SKM-1 treated with dmso at 0.1 percent for 144 hours (cell line): ENCODE data around the gene NHS.

Experiments used
- DNase-seq: peaks from one replicate; lab custom pipeline; 2025; ENCODE audit not compliant: unreplicated experiment; lab: John Stamatoyannopoulos, UW

NHS gene

DNA sequence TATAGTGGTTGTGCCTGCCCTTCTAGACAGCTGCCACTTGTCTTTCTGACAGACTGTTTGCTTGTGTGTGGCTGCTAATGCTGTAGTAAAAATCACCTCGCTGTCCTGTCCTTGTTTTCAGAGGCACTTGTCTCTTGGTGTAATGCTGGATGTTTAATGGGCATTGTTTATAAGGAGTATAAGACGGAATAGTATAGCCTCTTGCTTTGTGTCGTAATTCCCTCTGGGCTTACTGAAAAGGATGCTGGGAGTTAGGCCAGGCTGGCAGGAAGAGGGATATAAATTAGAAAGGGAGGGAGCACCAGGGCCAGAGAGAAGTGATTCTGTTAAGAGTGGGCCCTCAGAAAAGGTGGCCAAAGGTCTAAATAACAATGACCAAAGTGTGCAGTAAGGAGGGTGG lies 29.0 kb downstream of the NHS start:
- DNase-seq = no peak

DNA sequence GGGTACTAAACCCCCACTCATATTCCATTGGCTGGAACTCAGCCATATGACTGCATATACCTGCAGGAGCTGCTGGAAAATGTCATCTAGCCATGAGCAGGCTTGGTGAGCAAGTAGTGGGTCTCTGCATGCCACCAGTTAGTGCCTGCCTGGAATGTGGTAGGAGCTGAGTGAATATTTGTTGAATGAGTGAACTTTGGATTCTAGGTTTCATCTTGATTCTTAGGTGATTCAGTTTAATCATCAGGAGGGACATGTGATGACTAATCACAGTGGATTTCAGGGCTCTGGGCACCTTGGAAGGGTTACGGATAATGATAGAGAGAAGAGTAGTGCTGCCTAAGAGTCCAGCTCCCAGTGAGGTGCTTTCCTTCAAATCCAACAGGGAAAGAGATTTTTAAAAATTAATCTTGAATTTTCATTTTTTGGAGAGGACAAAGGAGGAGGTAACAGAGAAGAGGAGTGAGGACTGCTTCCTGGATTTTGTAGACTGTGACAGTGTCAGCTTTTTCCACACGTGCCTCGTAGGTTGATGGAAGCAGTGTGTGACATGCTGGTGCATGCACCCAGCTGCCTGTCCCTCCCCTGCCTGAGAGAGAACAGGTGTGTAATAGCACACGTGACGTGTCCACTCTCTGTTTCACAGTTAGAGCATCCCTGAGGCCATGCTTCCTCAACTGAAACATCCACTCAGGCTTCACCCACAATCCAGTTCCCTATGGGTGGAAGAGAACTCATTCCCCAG lies 30.4 kb downstream of the NHS start:
- DNase-seq = no peak

DNA sequence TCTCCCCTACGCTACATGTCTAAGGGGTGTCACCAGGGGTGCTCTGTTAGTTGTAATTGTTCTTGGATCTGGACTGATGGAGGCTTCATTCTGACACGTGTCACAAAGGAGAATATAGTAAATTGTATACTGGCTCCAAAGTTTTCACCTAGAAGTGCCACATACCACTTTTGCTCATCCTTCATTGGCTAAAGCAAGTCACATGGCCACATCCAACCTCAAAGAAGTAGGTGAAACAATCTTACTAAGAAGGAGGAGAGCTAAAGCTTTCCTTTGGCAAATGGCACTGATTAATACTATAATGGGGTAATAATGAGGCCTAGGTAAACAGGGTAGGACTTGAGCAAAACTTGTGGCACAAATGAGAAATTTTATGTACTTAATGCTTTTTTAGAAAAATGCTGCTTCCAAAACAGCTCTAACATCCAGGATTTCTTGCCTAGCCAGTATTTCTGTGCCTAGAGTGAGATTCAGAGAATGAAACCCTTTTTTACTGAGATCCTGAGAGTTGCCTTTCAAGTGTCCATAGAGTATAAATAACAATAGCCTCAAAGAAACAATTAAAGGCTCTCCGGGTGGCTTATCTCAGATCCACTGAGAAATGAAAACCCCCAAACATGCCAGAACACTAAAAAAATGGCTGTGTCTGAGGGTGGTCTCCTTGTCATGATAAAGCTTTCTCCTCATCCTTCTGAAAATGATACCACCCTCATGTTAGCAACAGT lies 34.7 kb downstream of the NHS start:
- DNase-seq = no peak

DNA sequence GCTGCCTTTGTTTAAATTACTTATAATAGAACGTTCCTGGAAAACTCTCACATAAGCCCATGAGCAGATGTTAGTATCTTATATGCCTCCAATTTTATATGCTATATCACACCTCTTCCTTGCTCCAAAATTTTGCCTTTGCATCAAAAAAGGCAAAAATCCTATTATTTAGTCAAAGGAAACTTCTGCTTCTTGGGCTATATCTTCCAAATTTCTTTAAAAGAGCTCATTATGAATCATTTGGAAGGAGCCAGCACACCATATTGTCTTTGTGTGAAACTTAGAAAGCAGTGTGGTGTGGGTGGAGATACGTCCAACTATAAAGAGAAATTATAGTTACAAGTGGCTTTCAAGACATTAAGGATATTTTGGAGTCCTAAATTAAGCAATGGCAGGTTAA lies 35.7 kb downstream of the NHS start:
- DNase-seq = no peak

DNA sequence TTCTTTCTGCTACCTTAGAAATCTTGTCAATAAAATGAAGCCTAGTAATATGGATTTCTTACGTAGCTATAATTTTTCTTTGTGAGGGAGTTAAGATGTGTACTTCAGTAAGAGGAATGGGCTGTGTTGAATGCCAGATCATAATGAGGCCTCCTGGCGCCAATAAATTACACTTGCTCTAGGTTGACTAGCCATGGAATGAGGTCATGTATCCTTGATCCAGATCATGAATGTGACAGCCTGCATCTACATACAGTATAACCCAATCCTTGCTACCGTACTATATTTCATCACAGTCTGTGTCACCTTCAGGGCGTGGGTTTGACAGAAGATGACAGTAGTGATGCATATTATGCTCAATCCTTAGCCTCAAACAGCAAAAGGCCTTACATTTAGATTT lies 36.2 kb downstream of the NHS start:
- DNase-seq = no peak

DNA sequence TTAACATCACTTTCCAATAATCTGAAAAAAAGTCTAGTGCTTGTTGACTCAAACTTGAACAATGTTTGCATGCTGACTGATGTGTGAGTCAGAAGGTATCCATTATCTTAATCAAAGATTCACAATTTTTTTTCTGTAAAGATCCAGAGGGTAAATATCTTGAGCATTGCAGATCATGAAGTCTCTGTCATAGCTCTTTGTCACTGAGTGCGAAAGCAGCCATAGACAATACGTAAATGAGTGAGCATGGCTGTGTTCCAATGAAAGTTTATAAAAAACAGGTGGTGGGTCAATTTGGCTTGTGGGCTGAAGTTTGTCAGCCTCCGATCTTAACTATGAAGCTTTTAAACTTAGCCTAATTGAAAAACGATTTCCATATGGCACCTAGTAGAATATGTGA lies 37.7 kb downstream of the NHS start:
- no peak for DNase-seq

DNA sequence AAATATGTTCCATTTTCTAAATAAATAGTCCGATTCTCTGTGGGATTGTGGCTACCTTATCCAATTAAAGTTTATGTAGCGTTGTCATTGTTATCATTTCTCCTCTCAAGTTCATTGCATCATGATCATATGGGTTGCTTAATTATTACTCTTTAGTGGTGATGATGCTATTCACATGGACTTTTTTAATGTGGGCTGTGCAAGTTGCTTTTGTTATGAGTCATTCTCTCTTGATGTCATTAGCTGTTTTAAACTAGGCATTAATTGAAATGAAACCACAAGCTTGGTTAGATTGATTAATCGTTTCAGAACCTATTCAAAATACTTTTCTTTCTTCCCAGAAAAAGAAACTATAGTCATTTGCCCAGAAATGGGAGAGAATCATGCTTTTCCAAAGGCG lies 38.2 kb downstream of the NHS start:
- DNase-seq = no peak

DNA sequence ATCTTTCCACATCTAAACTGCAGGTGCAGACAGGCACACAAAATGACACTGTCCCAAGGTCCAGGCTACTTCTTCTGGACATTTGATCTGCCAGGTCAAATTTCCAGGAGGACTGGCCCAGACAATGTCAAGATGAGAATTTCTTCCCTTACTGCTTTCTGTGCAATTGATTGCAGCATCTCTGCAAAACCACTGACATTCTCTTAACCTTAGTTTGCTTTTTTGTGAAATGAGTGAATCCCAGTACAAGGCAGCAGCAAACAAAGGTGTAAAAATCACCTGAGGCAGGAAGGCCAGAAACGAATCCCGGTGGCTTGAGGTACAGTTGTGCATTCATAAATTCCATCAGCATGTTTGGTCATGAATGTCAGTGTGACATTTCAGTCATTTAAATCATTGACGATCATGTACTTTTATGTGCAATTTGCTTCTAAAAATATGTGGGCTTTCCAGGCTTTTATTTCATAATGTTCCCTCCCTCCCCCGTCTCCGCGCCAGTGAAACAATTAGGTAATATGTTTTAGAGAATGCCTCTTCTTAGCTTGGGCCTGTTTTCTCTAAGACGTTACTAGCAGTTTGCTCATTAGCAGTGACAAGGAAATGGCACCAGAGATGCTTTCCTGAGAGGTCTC lies 39.1 kb downstream of the NHS start:
- DNase-seq = no peak

DNA sequence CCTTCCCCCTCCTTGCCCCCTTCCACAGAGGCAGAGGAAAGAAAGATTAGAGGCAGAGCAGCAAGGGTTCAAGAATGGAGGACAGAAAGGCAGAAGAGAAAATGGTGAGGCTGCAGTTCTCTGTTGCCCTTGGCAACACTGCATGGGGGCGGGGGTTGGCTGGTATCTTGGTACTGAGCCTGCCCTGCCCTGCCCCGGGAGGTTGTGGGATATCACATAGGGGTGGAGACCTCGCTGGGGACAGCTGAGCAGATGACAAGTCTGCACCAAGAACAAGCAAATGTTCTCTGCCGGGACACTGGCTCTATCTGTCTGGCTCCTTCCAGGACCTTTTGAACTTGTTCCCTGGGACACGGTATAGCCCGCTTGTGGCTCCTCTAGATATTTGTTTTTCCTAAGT lies 39.8 kb downstream of the NHS start:
- DNase-seq = no peak

DNA sequence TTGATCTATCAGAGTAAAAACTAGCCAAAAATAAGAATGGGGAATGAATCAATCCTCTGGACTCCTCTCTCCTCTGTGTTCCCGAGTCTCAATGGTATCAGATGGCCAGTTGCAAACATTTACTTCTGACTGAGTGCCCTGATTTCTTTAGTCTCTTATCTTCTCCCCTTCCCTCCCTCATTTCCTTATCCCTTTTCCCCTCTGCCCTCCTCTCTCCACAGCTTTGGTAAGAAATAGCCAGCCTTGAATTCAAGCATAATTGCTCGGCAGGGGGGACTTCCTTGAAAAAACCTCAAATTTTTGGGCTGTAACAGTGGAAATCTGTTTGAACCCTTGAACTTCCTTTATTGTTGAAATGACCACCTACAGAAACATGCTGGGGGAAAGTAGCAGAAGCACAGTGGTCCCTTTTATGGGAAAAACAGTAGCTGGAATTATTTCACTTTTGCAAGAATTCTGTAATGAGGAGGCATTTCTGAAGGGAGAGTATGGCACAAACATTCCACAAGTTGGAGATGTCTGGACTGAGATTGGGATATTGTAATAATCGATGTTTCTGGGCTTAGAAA lies 40.3 kb downstream of the NHS start:
- DNase-seq = no peak

DNA sequence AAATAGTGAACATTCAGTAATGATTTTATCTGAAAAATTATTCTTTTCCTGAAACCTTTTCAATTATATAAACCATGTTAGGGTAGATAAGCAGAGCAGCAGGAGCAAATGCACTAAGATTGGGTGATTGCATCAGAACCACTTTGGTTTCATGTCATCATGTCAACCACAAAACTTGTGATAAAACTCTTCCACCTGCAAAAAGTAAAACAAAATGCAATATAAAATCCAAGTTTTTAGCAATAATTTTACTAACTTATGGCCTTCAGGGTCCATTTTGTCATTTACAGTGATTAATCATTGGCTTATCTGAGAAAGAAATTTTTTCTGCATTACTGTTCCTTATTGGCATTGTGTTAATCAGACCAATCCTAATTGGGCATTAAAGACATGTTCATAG lies 42.4 kb downstream of the NHS start:
- DNase-seq = no peak

DNA sequence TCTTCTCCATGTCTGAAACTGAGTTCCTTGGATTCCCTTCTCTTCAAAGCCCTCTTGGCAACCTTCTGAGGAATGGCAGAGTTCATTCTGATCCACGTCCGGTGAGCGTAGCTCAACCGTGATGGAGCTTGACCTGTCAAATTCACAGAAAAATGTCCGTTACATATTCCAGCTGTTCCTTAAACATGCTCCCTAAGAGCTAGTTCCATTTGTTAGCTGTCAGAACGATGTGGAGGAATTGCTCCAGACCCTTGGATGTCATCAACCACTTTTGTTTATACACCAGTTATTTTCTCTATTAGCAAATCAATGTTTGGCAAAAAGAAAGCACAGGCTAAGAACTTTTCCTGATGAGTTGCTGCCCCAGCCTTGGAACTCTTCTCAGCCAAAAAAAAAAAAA lies 50.1 kb downstream of the NHS start:
- DNase-seq = no peak

DNA sequence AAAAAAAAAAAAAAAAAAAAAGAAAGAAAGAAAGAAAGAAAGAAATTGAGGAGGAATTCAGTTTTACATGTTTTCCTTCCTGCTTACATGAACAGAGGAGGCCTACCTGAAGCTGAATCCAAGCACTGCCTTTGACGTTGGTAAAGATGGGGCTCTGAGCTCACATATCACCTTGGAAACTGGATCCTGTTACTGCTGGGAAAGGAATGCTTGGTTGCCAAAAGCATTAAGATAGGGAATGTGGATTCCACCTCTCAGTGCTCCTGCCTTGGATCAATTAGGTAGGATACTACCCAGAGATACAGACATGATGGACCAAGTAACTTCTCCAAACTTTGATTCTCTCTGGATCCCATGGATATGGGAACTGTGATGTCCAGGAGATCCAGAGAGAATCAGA lies 50.6 kb downstream of the NHS start:
- no peak for DNase-seq

DNA sequence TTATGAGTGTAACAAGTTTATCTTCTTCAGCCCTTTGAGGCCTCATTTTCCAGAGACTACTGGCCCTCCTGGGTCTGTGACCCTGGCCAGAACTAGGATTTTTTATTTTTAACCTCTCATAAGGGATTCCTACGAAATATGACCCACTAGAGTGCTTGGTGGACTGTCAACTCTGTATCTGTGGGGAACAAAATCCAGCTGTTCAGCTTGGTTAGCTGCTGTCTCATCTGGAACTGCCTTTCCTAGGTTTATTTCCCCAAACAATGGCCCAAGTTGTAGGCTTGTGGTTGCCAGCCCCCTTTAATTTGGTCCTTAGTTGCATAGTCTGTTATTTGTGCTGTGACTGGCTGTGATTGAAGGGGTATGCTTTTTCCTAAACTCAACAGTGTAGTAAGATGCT lies 56.2 kb downstream of the NHS start:
- DNase-seq = no peak

DNA sequence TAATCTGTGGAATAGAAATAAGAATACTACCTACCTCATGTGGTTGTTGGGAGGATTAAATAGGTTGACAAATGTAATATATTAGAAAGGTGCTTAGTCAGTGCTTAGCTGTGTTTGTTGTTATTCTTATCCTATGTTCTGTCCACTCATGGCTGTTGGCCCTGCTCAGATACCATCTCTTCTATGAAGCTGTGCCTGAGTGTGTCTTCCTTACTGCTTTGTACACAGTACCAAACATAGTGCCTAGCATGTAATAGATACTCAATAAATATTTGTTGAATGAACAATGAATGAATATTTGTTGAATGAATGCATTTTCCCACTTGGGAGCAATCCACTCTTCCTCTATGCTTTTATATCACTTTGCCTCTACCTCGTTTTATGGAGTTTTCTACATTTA lies 57.2 kb downstream of the NHS start:
- no peak for DNase-seq

DNA sequence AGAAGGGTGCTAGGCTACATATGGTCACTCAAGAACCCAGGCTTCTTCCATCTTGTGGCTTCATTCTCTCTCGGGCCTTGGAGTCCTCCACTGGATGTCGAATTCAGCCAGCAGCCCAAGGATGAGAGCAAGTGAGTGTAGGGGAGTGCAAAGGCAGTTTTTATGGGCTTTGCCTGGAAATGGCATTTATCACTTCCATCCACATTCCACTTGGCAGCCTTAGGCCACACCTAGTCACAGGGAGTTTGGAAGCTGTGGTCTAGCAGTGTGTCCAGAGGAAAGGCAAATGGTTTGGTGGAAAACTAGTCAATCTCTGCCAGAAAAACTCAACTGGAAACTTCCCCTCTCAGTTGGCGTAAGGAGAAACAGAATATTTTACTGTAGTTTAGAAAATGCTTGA lies 59.0 kb downstream of the NHS start:
- DNase-seq = no peak

DNA sequence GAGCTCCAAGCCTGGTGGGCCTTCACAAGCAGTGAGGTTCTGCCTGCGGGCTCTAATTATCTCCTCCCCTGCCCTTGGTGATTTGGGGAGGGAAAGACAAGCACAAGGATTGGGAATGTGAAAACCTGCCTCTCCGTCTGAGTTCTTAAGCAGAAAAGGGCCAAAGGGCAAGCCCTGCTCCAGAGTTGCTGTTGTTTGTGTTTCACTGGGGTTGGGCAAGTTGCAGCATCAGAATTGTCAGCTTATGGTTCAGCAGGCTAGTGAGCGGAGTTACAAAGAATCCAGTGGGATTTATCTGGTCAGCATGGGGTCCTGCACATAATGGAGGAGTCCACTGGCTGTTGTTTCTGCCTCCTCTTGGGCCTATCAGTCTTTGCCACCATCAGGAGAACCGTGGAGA lies 60.5 kb downstream of the NHS start:
- DNase-seq = no peak

DNA sequence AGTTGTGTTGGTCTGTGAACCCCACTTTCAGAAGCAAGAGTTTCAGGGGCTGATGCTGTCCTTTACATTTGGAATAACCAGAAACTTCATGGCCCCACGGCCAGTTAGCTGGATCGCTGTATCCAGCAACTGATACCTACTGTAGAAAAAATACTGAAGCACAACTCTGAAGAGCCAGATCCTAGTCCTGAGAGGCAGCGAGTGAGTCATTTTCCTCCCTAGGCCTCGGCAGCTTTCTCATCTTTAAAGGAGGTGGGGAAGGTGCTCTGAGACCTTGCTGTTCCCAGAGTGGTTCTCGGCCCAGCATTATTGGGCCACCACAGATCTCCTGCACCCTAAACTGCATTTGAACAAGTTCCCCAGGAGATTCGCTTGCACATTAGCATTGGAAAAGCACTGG lies 63.2 kb downstream of the NHS start:
- no peak for DNase-seq

DNA sequence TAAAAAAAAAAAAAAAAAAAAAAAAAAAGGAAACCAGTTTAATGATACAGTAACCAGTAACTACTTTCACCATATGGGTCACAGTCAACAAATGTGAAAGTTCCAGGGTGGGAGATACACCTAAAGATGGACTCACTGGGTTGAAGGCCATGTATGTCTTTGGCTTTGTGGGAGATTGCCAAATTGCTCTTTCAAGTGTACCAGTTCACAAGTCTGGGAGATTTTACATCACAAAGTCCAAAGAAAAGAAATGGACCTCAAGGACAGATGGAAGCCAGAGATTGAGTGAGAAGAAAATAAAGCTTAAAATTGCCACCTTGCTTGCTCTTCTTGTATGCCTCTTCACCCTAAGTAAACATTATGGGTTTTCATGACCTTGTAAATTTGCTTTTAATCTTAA lies 65.3 kb downstream of the NHS start:
- no peak for DNase-seq

DNA sequence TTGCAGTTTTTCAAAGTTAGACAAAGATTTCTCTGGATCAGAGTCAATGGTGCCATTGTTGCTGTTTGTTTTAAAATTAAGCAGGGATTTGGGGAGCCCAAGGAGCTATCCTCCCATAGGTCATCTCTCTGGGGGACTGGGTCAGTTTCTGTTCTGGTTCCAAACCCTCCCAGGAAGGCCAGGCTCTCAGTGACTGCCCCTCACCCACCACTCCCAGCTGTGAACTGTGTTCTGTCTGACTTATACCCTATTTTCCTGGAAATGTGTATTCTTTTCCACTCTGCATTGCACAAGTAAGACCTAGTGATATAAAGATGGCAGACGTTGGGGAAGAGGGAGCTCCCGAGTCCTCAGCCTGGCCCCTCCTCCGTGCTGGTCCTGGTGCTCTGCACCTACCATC lies 65.8 kb downstream of the NHS start:
- DNase-seq = no peak

DNA sequence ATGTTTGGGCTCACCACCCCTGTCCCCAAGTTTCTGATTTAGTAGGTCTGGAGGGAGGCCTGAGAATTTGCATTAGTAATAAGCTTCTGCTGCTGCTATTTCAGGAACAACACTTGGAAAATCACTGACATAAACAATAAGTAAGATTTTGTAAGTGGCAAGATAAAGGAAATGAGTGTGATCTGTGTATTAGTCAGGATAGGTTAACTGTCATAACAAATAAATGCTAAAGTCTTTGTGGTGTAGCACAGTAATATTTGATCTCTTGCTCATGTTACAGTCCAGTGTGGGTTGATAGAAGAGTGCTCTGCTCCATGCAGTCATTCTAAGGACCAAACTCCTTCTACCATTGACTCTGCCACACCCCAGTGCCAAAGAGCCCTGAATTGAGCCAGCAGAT lies 67.0 kb downstream of the NHS start:
- DNase-seq = no peak

DNA sequence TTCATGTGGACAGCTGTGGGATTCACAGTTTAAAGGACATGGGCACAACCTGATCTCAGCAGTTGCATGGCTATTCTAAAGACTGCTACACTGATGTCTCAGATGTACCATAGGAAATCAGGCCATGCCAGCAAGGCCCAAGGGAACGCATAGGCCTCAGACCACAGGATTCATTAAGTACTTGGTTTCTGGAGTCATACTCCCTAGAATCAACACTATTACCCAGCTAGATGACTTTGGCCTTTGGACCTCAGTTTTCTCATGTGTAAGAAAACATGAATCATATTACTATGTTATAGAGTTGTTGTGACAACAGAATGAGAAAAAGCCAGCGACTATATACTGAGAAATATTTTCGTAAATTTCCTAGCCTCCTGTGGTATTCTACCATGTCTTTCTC lies 67.9 kb downstream of the NHS start:
- no peak for DNase-seq
